Thyroid gland (tissue), 4 donors: ENCODE data around the gene SH3GLB1. TPM values are rescaled to one million over a fixed set of nuclear protein-coding genes. Genes with fewer than 3 reads are reported as not detected.

Experiments used
- DNase-seq, 2 donors: peaks; one replicate each; pipeline ENCODE4 v3.0.0-alpha.2; 2019
- H3K27ac ChIP-seq, 3 donors: fragments of 200-600 bp; sonication (generic); 1 replicate in 2 of 3; 2 replicates in 1 of 3; pipeline ENCODE4 v1.5.1; 2016 to 2019; ENCODE audit warnings: mild to moderate bottlenecking in 1 of 3, moderate library complexity in 1 of 3
- H3K27me3 ChIP-seq: fragments of 200-600 bp; sonication (generic); one replicate; pipeline ENCODE4 v1.5.1; 2019
- H3K36me3 ChIP-seq, 2 donors: fragments of 200-600 bp; sonication (generic); one replicate each; pipeline ENCODE4 v1.5.1; 2016 to 2019
- H3K4me1 ChIP-seq, 2 donors: fragments of 200-600 bp; sonication (generic); one replicate each; pipeline ENCODE4 v1.5.1; 2017 to 2019
- H3K4me3 ChIP-seq, 3 donors: fragments of 200-600 bp; sonication (generic); replicated peaks in 1 of 3; 1 replicate in 2 of 3; 2 replicates in 1 of 3; pipeline ENCODE4 v1.5.1; 2016; ENCODE audit warnings: mild to moderate bottlenecking in 1 of 3
- H3K9me3 ChIP-seq: fragments of 200-600 bp; sonication (generic); one replicate; pipeline ENCODE4 v1.5.1; 2017
- CTCF ChIP-seq, 6 experiments: fragments of 200-600 bp in 3 of 6; fragments of 450-650 bp in 3 of 6; sonication (generic) in 3 of 6; IDR thresholded peaks; one replicate each; pipeline ENCODE4 v1.5.1; 2016 to 2019; ENCODE audit warnings: antibody characterized with exemption in 6 of 6, mild to moderate bottlenecking in 2 of 6, inconsistent platforms in 1 of 6, moderate library complexity in 1 of 6
- POLR2A ChIP-seq, 2 donors: fragments of 450-650 bp; IDR thresholded peaks; one replicate each; pipeline ENCODE4 v1.6.1; 2017; ENCODE audit warnings: antibody characterized with exemption in 2 of 2, mild to moderate bottlenecking in 2 of 2, moderate library complexity in 1 of 2
- WGBS, 2 donors: methylation state at CpG; one replicate each; pipeline ENCODE4 v1.1.5; 2017; 5-methylcytosine and 5-hydroxymethylcytosine counted together
- intact Hi-C: fragments of 100-400 bp; cut with DNase I; formaldehyde crosslinking; loops from one replicate; pipeline ENCODE4 v1.15.1; 2023
- total RNA-seq, 4 donors: library from RNA; depleted of rRNA; stranded (reverse); fragments of >200 nt; gene quantifications; one replicate each; pipeline ENCODE4 v1.2.3, GENCODE V29; 2016

SH3GLB1 gene
- total RNA-seq, 4 donors from 2014 or later = 45.1 to 75.6 (median 58.1) TPM

DNA sequence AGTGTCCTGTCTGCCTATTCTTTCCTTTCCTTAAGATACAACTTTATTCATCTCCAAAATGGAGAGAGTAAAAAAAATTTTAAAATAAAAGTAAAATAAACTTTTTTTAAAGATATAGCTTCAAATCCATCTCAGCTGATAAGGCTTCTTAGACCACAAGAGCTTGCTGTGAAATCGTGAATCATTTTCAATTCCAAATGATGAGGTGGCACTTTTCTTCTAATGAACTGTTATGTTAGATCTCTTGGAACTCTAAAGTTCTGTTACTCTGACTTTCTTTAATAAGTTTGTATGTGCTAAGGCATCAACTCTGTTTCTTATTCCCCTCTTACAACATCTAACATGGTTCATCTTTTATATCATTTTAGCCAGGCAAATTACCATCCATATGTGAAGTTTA is 4.5 kb downstream of the SH3GLB1 start:
- Histone ChIP-seq H3K9me3 (no peaks in the 10 kb centered on the region), H3K4me1 (peaks cover 19 to 22% of the 10 kb centered on the region in 2 donors), H3K4me3 (no peak overlapping the region), H3K27ac (no peak overlapping the region), H3K36me3 (no peaks in the 10 kb centered on the region), H3K27me3 (no peaks in the 10 kb centered on the region)
- intact Hi-C loops = no loop called here
- 57 to 58% methylated on average over 1 of the region's 1 CpG for WGBS, 2 donors
- no peak for DNase-seq
- TF ChIP-seq CTCF (IDR thresholded peaks at IDR 0.05) (no peak), POLR2A (IDR thresholded peaks at IDR 0.05) (no peak)

DNA sequence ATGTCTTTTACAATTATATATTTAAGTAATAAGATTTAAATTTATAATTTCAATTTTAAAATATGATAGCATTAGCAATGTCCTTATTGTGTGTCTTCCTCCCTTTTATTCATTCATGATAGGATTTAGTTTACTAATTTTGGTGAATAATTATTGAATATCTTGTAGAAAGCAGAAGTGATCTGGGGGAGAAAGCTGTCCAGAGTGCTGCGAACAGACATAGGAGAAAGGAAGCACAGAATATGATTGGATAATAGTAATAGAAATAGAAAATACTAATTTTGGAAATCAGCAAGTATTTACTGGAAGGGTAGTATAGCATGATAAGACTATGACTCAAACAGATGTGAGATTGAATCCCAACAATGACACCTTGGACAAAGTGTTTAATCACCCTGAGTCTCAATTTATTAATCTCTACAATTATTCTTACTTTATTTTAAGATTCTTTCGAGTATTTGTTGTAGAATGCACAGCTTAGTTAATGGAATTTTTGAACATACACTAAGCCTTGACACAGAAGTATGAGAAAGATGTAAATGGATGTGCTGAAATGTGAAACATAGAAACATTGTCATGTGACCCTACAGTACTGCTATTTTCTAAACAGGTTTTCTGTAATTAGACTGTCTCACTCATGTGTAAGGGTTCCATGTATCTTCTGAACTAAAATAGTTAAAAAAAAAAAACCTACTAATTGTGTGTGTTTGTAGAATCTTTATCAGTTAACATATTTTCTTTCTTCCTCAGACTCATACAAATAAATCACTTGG is 7.9 kb downstream of the SH3GLB1 start:
- peaks cover 0 to 4% of the 10 kb centered on the region in 2 donors for H3K36me3 ChIP-seq
- intact Hi-C loops = no loop called here
- no peak for DNase-seq
- no peaks in the 10 kb centered on the region for H3K27me3 ChIP-seq
- no peaks in the 10 kb centered on the region for H3K9me3 ChIP-seq
- peaks cover 6 to 19% of the 10 kb centered on the region in 2 donors for H3K4me1 ChIP-seq
- H3K4me3 ChIP-seq = no peak overlapping the region
- H3K27ac ChIP-seq = no peak overlapping the region
- 87 to 92% methylated on average over 2 of the region's 2 CpGs for WGBS, 2 donors
- no peak for TF ChIP-seq POLR2A (IDR thresholded peaks at IDR 0.05)
- no peak for TF ChIP-seq CTCF (IDR thresholded peaks at IDR 0.05)

DNA sequence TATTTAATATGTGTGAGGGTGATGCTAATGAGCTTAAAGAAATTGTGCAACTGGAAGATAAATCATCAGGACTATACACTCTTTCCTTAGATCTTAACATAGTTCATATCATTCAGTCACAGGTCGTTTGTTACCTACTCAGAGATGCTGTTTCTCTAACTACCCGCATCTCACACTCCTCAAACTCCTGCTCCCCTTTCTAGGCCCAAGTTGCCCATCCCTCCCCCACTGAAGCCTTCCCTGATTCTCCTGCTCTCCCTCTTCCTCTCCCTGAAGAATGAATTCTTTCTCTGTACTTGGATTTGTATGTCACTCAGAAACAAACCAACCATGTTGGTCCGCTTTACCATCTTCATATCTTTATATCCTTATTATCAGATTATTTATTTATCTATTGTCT is 9.1 kb downstream of the SH3GLB1 start:
- Histone ChIP-seq H3K27ac (no peak overlapping the region), H3K4me3 (no peak overlapping the region), H3K4me1 (peaks cover 6 to 19% of the 10 kb centered on the region in 2 donors), H3K27me3 (no peaks in the 10 kb centered on the region), H3K36me3 (peaks cover 0 to 4% of the 10 kb centered on the region in 2 donors), H3K9me3 (no peaks in the 10 kb centered on the region)
- TF ChIP-seq POLR2A (IDR thresholded peaks at IDR 0.05) (no peak), CTCF (IDR thresholded peaks at IDR 0.05) (no peak)
- 81 to 83% methylated on average over 3 of the region's 3 CpGs for WGBS, 2 donors
- DNase-seq = no peak
- intact Hi-C loops = no loop called here

GRCh38 chr1:86714159-86714558 is 9.8 kb downstream of the SH3GLB1 start:
- Histone ChIP-seq H3K9me3 (no peaks in the 10 kb centered on the region), H3K36me3 (peaks cover 0 to 4% of the 10 kb centered on the region in 2 donors), H3K27me3 (no peaks in the 10 kb centered on the region), H3K27ac (no peak overlapping the region), H3K4me1 (peaks cover 6 to 19% of the 10 kb centered on the region in 2 donors), H3K4me3 (no peak overlapping the region)
- no peak for TF ChIP-seq CTCF (IDR thresholded peaks at IDR 0.05)
- TF ChIP-seq POLR2A (IDR thresholded peaks at IDR 0.05) = no peak
- intact Hi-C loops = no loop called here
- WGBS, 2 donors = 65 to 79% methylated on average over 1 of the region's 1 CpG
- DNase-seq = no peak

- no peaks in the 10 kb centered on the region for H3K9me3 ChIP-seq
- peaks cover 6 to 19% of the 10 kb centered on the region in 2 donors for H3K4me1 ChIP-seq
- H3K27me3 ChIP-seq = no peaks in the 10 kb centered on the region
- intact Hi-C loops = no loop called here
- no peak overlapping the region for H3K4me3 ChIP-seq
- peaks cover 0 to 4% of the 10 kb centered on the region in 2 donors for H3K36me3 ChIP-seq
- WGBS, 2 donors = 70 to 76% methylated on average over 3 of the region's 3 CpGs
- no peak overlapping the region for H3K27ac ChIP-seq
- TF ChIP-seq POLR2A (IDR thresholded peaks at IDR 0.05) = no peak
- no peak for TF ChIP-seq CTCF (IDR thresholded peaks at IDR 0.05)
- DNase-seq = no peak
These were observed 10.3 kb downstream of the SH3GLB1 start for GRCh38 chr1:86714561-86715244.
